ENCODE results near the gene ACVR2A. TPM values are rescaled to one million over a fixed set of nuclear protein-coding genes. Genes with fewer than 3 reads are reported as not detected.

Gene ACVR2A
- total RNA-seq (36.3 TPM), polyA plus RNA-seq (ENCODE audit: insufficient read depth in 1 of 8, insufficient read length in 8 of 8, low replicate concordance in 1 of 8) (10 to 100 TPM; 16.3 to 26.8 (median 20.5) TPM)
- long read RNA-seq, donor 1, full-length matches to known transcripts, result 13 of 13 reads
- long read RNA-seq, donor 1, partial matches to known transcripts, result 0 of 13 reads
- long read RNA-seq, donor 1, other reads (novel, unspliced or antisense), result 0 of 13 reads
- long read RNA-seq, donor 2, full-length matches to known transcripts, result 2 of 2 reads
- long read RNA-seq, donor 2, partial matches to known transcripts, result 0 of 2 reads
- long read RNA-seq, donor 2, other reads (novel, unspliced or antisense), result 0 of 2 reads
- long read RNA-seq, donor 3, full-length matches to known transcripts, result 22 of 27 reads
- long read RNA-seq, donor 3, partial matches to known transcripts, result 5 of 27 reads
- long read RNA-seq, donor 3, other reads (novel, unspliced or antisense), result 0 of 27 reads
- long read RNA-seq, donor 4, full-length matches to known transcripts, result 3 of 3 reads
- long read RNA-seq, donor 4, partial matches to known transcripts, result 0 of 3 reads
- long read RNA-seq, donor 4, other reads (novel, unspliced or antisense), result 0 of 3 reads
- long read RNA-seq, donor 5, full-length matches to known transcripts, result 25 of 51 reads
- long read RNA-seq, donor 5, partial matches to known transcripts, result 26 of 51 reads
- long read RNA-seq, donor 5, other reads (novel, unspliced or antisense), result 0 of 51 reads
- long read RNA-seq, donor 6, full-length matches to known transcripts, result 13 of 18 reads
- long read RNA-seq, donor 6, partial matches to known transcripts, result 5 of 18 reads
- long read RNA-seq, donor 6, other reads (novel, unspliced or antisense), result 0 of 18 reads
- long read RNA-seq, donor 7, full-length matches to known transcripts, result 5 of 13 reads
- long read RNA-seq, donor 7, partial matches to known transcripts, result 8 of 13 reads
- long read RNA-seq, donor 7, other reads (novel, unspliced or antisense), result 0 of 13 reads
- long read RNA-seq, donor 8, full-length matches to known transcripts, result 7 of 7 reads
- long read RNA-seq, donor 8, partial matches to known transcripts, result 0 of 7 reads
- long read RNA-seq, donor 8, other reads (novel, unspliced or antisense), result 0 of 7 reads
- long read RNA-seq, donor 9, full-length matches to known transcripts, result 10 of 10 reads
- long read RNA-seq, donor 9, partial matches to known transcripts, result 0 of 10 reads
- long read RNA-seq, donor 9, other reads (novel, unspliced or antisense), result 0 of 10 reads
- long read RNA-seq, donor 10, full-length matches to known transcripts, result 11 of 11 reads
- long read RNA-seq, donor 10, partial matches to known transcripts, result 0 of 11 reads
- long read RNA-seq, donor 10, other reads (novel, unspliced or antisense), result 0 of 11 reads
- long read RNA-seq, donor 11, full-length matches to known transcripts, result 8 of 8 reads
- long read RNA-seq, donor 11, partial matches to known transcripts, result 0 of 8 reads
- long read RNA-seq, donor 11, other reads (novel, unspliced or antisense), result 0 of 8 reads

- DNase-seq, result peak; percentile 81
- H3K36me3 ChIP-seq (ENCODE audit: control insufficient read depth, insufficient read depth, low read length), result no peaks in the 10 kb centered on the region
- H3K4me1 ChIP-seq (ENCODE audit: control insufficient read depth, insufficient read depth, low read length), result peaks cover 2% of the 10 kb centered on the region
- WGBS (ENCODE audit: insufficient coverage), result 1% methylated on average over 28 of the region's 51 CpGs
- H3K27me3 ChIP-seq (ENCODE audit: control insufficient read depth, insufficient read depth, low read length), result no peaks in the 10 kb centered on the region
- H3K4me3 ChIP-seq (ENCODE audit: low read length), result peak within 1 kb of the TSS; percentile 93
- H3K27ac ChIP-seq (ENCODE audit: low read length), result peak within 1 kb of the TSS; percentile 100
- H3K9me3 ChIP-seq (replicated peaks; ENCODE audit: control insufficient read depth, low read depth, low read length), result no peaks in the 10 kb centered on the region
Measured at GRCh38 chr2:147844697-147845410, at the start of gene ACVR2A. Gene ACVR2A, plus strand, starts transcription at chr2:147845029. Its CDS starts 124 bp downstream, at chr2:147845153.

DNA sequence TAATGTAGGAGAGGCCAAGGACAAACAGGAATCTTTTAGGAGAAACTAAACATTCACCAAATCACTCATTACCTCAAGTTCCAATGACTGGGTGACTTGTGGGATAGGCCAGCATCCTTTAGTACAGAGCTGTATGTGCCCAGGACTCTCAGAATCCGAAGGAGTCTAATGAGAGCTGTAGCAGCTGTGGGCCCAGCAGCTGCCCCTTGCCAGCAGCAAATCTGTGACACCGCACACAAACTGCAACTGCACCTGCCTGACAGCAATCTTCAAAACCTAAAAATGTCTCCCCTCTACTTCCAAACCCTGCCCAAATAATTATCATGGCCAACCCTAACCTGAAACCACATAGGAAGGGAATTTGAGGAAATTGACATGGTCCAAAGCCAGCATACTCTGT, 44.5 kb upstream of the ACVR2A start:
- 0% methylated on average over 1 of the region's 2 CpGs for whole genome bisulfite sequencing (ENCODE audit: insufficient coverage)
- Histone ChIP-seq H3K27me3 (ENCODE audit: control insufficient read depth, insufficient read depth, low read length) (no peaks in the 10 kb centered on the region), H3K4me1 (ENCODE audit: control insufficient read depth, insufficient read depth, low read length) (no peaks in the 10 kb centered on the region), H3K36me3 (ENCODE audit: control insufficient read depth, insufficient read depth, low read length) (no peaks in the 10 kb centered on the region), H3K4me3 (ENCODE audit: low read length) (no peak overlapping the region), H3K27ac (ENCODE audit: low read length) (no peak overlapping the region), H3K9me3 (replicated peaks; ENCODE audit: control insufficient read depth, low read depth, low read length) (no peaks in the 10 kb centered on the region)
- DNase-seq, result peak; percentile 30

GRCh38 chr2:147806846-147807245, 38.0 kb upstream of the ACVR2A start:
- Histone ChIP-seq H3K27me3 (ENCODE audit: control insufficient read depth, insufficient read depth, low read length) (no peaks in the 10 kb centered on the region), H3K4me3 (ENCODE audit: low read length) (no peak overlapping the region), H3K36me3 (ENCODE audit: control insufficient read depth, insufficient read depth, low read length) (no peaks in the 10 kb centered on the region), H3K4me1 (ENCODE audit: control insufficient read depth, insufficient read depth, low read length) (no peaks in the 10 kb centered on the region), H3K27ac (ENCODE audit: low read length) (no peak overlapping the region), H3K9me3 (replicated peaks; ENCODE audit: control insufficient read depth, low read depth, low read length) (no peaks in the 10 kb centered on the region)
- no peak for DNase-seq
- WGBS (ENCODE audit: insufficient coverage), result no CpG with 5 or more reads among the region's 1 CpG

GRCh38 chr2:147808520-147808919, 36.3 kb upstream of the ACVR2A start:
- no peak overlapping the region for H3K27ac ChIP-seq (ENCODE audit: low read length)
- DNase-seq, result no peak
- no peaks in the 10 kb centered on the region for H3K4me1 ChIP-seq (ENCODE audit: control insufficient read depth, insufficient read depth, low read length)
- no peaks in the 10 kb centered on the region for H3K27me3 ChIP-seq (ENCODE audit: control insufficient read depth, insufficient read depth, low read length)
- H3K4me3 ChIP-seq (ENCODE audit: low read length), result no peak overlapping the region
- no peaks in the 10 kb centered on the region for H3K36me3 ChIP-seq (ENCODE audit: control insufficient read depth, insufficient read depth, low read length)
- no peaks in the 10 kb centered on the region for H3K9me3 ChIP-seq (replicated peaks; ENCODE audit: control insufficient read depth, low read depth, low read length)
- 61% methylated on average over 3 of the region's 4 CpGs for WGBS (ENCODE audit: insufficient coverage)

GRCh38 chr2:147810883-147811765, 33.7 kb upstream of the ACVR2A start:
- H3K4me1 ChIP-seq (ENCODE audit: control insufficient read depth, insufficient read depth, low read length), result no peaks in the 10 kb centered on the region
- DNase-seq, result no peak
- H3K9me3 ChIP-seq (replicated peaks; ENCODE audit: control insufficient read depth, low read depth, low read length), result no peaks in the 10 kb centered on the region
- H3K4me3 ChIP-seq (ENCODE audit: low read length), result no peak overlapping the region
- H3K27ac ChIP-seq (ENCODE audit: low read length), result no peak overlapping the region
- H3K36me3 ChIP-seq (ENCODE audit: control insufficient read depth, insufficient read depth, low read length), result no peaks in the 10 kb centered on the region
- H3K27me3 ChIP-seq (ENCODE audit: control insufficient read depth, insufficient read depth, low read length), result no peaks in the 10 kb centered on the region

- no peaks in the 10 kb centered on the region for H3K9me3 ChIP-seq (replicated peaks; ENCODE audit: control insufficient read depth, low read depth, low read length)
- H3K4me1 ChIP-seq (ENCODE audit: control insufficient read depth, insufficient read depth, low read length), result no peaks in the 10 kb centered on the region
- H3K27ac ChIP-seq (ENCODE audit: low read length), result no peak overlapping the region
- 79% methylated on average over 1 of the region's 1 CpG for WGBS (ENCODE audit: insufficient coverage)
- H3K27me3 ChIP-seq (ENCODE audit: control insufficient read depth, insufficient read depth, low read length), result no peaks in the 10 kb centered on the region
- H3K36me3 ChIP-seq (ENCODE audit: control insufficient read depth, insufficient read depth, low read length), result no peaks in the 10 kb centered on the region
- no peak overlapping the region for H3K4me3 ChIP-seq (ENCODE audit: low read length)
- DNase-seq, result no peak
Measured at GRCh38 chr2:147818741-147819140, 26.1 kb upstream of the ACVR2A start.

GRCh38 chr2:147824620-147825019, 20.2 kb upstream of the ACVR2A start:
- H3K4me3 ChIP-seq (ENCODE audit: low read length), result no peak overlapping the region
- WGBS (ENCODE audit: insufficient coverage), result 60% methylated on average over 1 of the region's 3 CpGs
- H3K27ac ChIP-seq (ENCODE audit: low read length), result no peak overlapping the region
- no peaks in the 10 kb centered on the region for H3K4me1 ChIP-seq (ENCODE audit: control insufficient read depth, insufficient read depth, low read length)
- no peaks in the 10 kb centered on the region for H3K36me3 ChIP-seq (ENCODE audit: control insufficient read depth, insufficient read depth, low read length)
- H3K27me3 ChIP-seq (ENCODE audit: control insufficient read depth, insufficient read depth, low read length), result no peaks in the 10 kb centered on the region
- DNase-seq, result no peak
- H3K9me3 ChIP-seq (replicated peaks; ENCODE audit: control insufficient read depth, low read depth, low read length), result no peaks in the 10 kb centered on the region

GRCh38 chr2:147826278-147827087, 18.3 kb upstream of the ACVR2A start:
- Histone ChIP-seq H3K27ac (ENCODE audit: low read length) (no peak overlapping the region), H3K36me3 (ENCODE audit: control insufficient read depth, insufficient read depth, low read length) (no peaks in the 10 kb centered on the region), H3K4me3 (ENCODE audit: low read length) (no peak overlapping the region), H3K4me1 (ENCODE audit: control insufficient read depth, insufficient read depth, low read length) (no peaks in the 10 kb centered on the region), H3K27me3 (ENCODE audit: control insufficient read depth, insufficient read depth, low read length) (no peaks in the 10 kb centered on the region), H3K9me3 (replicated peaks; ENCODE audit: control insufficient read depth, low read depth, low read length) (no peaks in the 10 kb centered on the region)
- no peak for DNase-seq
- WGBS (ENCODE audit: insufficient coverage), result 95% methylated on average over 40 of the region's 41 CpGs

Data from muscle of leg (tissue), 16 donors.